Mesenchymal stem cell (in vitro differentiated cells and primary cell): Measurements from ENCODE around the gene PDIA4. TPM values are rescaled to one million over a fixed set of nuclear protein-coding genes. Genes with fewer than 3 reads are reported as not detected.

ENCODE experiments used
- DNase-seq: peaks from one replicate; pipeline ENCODE4 v3.0.0-alpha.2; 2013
- H2AFZ ChIP-seq: one replicate; pipeline ENCODE4 v1.6.1; 2013; ENCODE audit warnings: low read depth, mild to moderate bottlenecking, control low read depth, inconsistent platforms, low read length, moderate library complexity
- H2AK5ac ChIP-seq: 2 replicates; pipeline ENCODE4 v1.6.1; 2013; ENCODE audit warnings: low read length, moderate library complexity, mild to moderate bottlenecking, inconsistent platforms; ENCODE audit not compliant: severe bottlenecking
- H2BK120ac ChIP-seq: one replicate; pipeline ENCODE4 v1.6.1; 2013; ENCODE audit warnings: low read depth, mild to moderate bottlenecking, inconsistent platforms, low read length, moderate library complexity
- H2BK12ac ChIP-seq, 2 experiments: one replicate each; pipeline ENCODE4 v1.6.1; 2013; ENCODE audit warnings: inconsistent platforms in 2 of 2, low read length in 2 of 2, mild to moderate bottlenecking in 2 of 2, moderate library complexity in 2 of 2, control low read depth in 1 of 2
- H2BK15ac ChIP-seq: one replicate; pipeline ENCODE4 v1.6.1; 2013; ENCODE audit warnings: mild to moderate bottlenecking, low read depth, inconsistent platforms; ENCODE audit not compliant: poor library complexity, severe bottlenecking
- H2BK5ac ChIP-seq: 2 replicates; pipeline ENCODE4 v1.6.1; 2013; ENCODE audit warnings: low read depth, mild to moderate bottlenecking, low read length, control low read depth, inconsistent platforms; ENCODE audit not compliant: poor library complexity, severe bottlenecking
- H3K14ac ChIP-seq, 2 experiments: one replicate each; pipeline ENCODE4 v1.6.1; 2013; ENCODE audit warnings: inconsistent platforms in 2 of 2, low read length in 2 of 2, control low read depth in 1 of 2, mild to moderate bottlenecking in 1 of 2, moderate library complexity in 1 of 2
- H3K18ac ChIP-seq, 2 experiments: one replicate each; pipeline ENCODE4 v1.6.1; 2013; ENCODE audit warnings: inconsistent platforms in 2 of 2, low read length in 2 of 2, control low read depth in 1 of 2, low read depth in 1 of 2, mild to moderate bottlenecking in 1 of 2
- H3K23ac ChIP-seq, 2 experiments: one replicate each; pipeline ENCODE4 v1.6.1; 2013; ENCODE audit warnings: inconsistent platforms in 2 of 2, low read length in 2 of 2, mild to moderate bottlenecking in 2 of 2, moderate library complexity in 2 of 2, control low read depth in 1 of 2
- H3K27ac ChIP-seq: 2 replicates; pipeline ENCODE4 v1.5.1; 2013; ENCODE audit warnings: mild to moderate bottlenecking, moderate library complexity, low read length, control low read depth, inconsistent platforms; ENCODE audit not compliant: poor library complexity, severe bottlenecking
- H3K27me3 ChIP-seq, 2 experiments: 2 replicates each; pipeline versions ENCODE4 v1.6.1 to v1.7.0; 2013; ENCODE audit warnings: low read length in 2 of 2, mild to moderate bottlenecking in 2 of 2, moderate library complexity in 2 of 2, control low read depth in 1 of 2, inconsistent platforms in 1 of 2; ENCODE audit not compliant: control insufficient read depth in 1 of 2, insufficient read depth in 1 of 2
- H3K36me3 ChIP-seq, 2 experiments: 2 replicates each; pipeline versions ENCODE4 v1.6.1 to v1.7.0; 2013; ENCODE audit warnings: low read length in 2 of 2, control low read depth in 1 of 2, inconsistent platforms in 1 of 2, low read depth in 1 of 2, mild to moderate bottlenecking in 1 of 2; ENCODE audit not compliant: insufficient read depth in 2 of 2, control insufficient read depth in 1 of 2
- H3K4ac ChIP-seq, 2 experiments: one replicate each; pipeline ENCODE4 v1.6.1; 2013; ENCODE audit warnings: inconsistent platforms in 2 of 2, low read length in 2 of 2, mild to moderate bottlenecking in 2 of 2, moderate library complexity in 2 of 2, control low read depth in 1 of 2, low read depth in 1 of 2
- H3K4me1 ChIP-seq: 2 replicates; pipeline ENCODE4 v1.6.1; 2013; ENCODE audit warnings: low read depth, low read length, control low read depth; ENCODE audit not compliant: control insufficient read depth, insufficient read depth
- H3K4me2 ChIP-seq: 2 replicates; pipeline ENCODE4 v1.6.1; 2013; ENCODE audit warnings: low read length, mild to moderate bottlenecking, inconsistent platforms; ENCODE audit not compliant: poor library complexity, severe bottlenecking
- H3K4me3 ChIP-seq, 2 experiments: 2 replicates each; pipeline versions ENCODE4 v1.5.1 to v1.7.0; 2013; ENCODE audit warnings: low read length in 2 of 2, mild to moderate bottlenecking in 2 of 2, control low read depth in 1 of 2, low read depth in 1 of 2; ENCODE audit not compliant: insufficient read depth in 1 of 2
- H3K79me1 ChIP-seq: replicated peaks from 2 replicates; pipeline ENCODE4 v1.6.1; 2013; ENCODE audit warnings: mild to moderate bottlenecking, control low read depth, low read length, inconsistent platforms; ENCODE audit not compliant: poor library complexity, severe bottlenecking
- H3K9ac ChIP-seq: 2 replicates; pipeline ENCODE4 v1.7.0; 2013; ENCODE audit warnings: mild to moderate bottlenecking, low read length, moderate library complexity
- H3K9me3 ChIP-seq: 2 replicates; pipeline ENCODE4 v1.7.0; 2013; ENCODE audit warnings: mild to moderate bottlenecking, low read length; ENCODE audit not compliant: control insufficient read depth
- H4K8ac ChIP-seq: one replicate; pipeline ENCODE4 v1.6.1; 2013; ENCODE audit warnings: inconsistent platforms, mild to moderate bottlenecking, low read length, moderate library complexity
- H4K91ac ChIP-seq: one replicate; pipeline ENCODE4 v1.6.1; 2013; ENCODE audit warnings: mild to moderate bottlenecking, low read length, inconsistent platforms
- WGBS: methylation state at CpG from one replicate; pipeline ENCODE4 v1.1.7; 2013; ENCODE audit warnings: mixed read lengths; 5-methylcytosine and 5-hydroxymethylcytosine counted together
- small RNA-seq: library from polyadenylated mRNA; stranded (forward); fragments of <200 nt; extraction: miRNeasy Mini kit (QIAGEN cat#:217004); gene quantifications from one replicate; pipeline ENCODE3, GENCODE V24; 2013; ENCODE audit warnings: low read depth

PDIA4 gene

DNA sequence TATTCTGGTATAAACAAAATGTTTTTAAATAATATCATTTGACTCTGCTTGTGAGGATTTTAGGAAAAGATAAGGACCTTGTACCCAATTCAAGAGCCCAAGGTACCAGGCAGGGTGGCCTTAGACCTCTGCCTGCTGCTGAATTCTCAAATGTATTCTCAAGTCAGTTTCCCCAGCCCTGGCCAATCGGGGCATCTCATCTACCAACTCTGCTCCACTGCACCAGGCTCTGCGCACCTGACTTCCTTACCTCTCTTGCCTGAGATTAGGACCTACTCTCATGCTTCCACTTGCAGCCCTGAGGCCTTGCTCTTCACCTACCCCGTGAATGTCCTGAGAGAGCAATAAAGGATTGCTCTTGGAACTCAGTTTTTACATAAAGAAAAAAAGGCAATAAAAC is 74.6 kb downstream of the PDIA4 start:
- Histone ChIP-seq H2AK5ac (no peak overlapping the region), H4K91ac (no peak overlapping the region), H3K18ac (no peak overlapping the region), H3K4me2 (no peak overlapping the region), H3K4me3 (no peak overlapping the region), H3K4ac (no peak overlapping the region), H2AFZ (no peak overlapping the region), H3K79me1 (no peaks in the 10 kb centered on the region), H3K14ac (no peak overlapping the region), H3K27ac (no peak overlapping the region), H3K9me3 (no peaks in the 10 kb centered on the region), H2BK5ac (no peak overlapping the region), H3K9ac (no peak overlapping the region), H3K36me3 (no peaks in the 10 kb centered on the region), H2BK15ac (no peak overlapping the region), H2BK12ac (no peak overlapping the region), H3K4me1 (peaks cover 3% of the 10 kb centered on the region), H4K8ac (no peak overlapping the region), H3K23ac (no peak overlapping the region), H2BK120ac (no peak overlapping the region), H3K27me3 (peaks cover 0 to 3% of the 10 kb centered on the region in 2 experiments)
- DNase-seq = no peak
- 100% methylated on average over 2 of the region's 3 CpGs for WGBS

Small RNAs within 50 kb of the gene (small RNA-seq; reads per million reads assigned to genes)
- not detected for gene COX6B1P1
- gene RNU6-650P = not detected
- gene RNY1 = 2,364 reads per million, percentile 98 among the genes with 10 or more reads in this experiment
- gene RNY3 = 19.3 reads per million, percentile 86 among the genes with 10 or more reads in this experiment
- 61.3 reads per million, percentile 91 among the genes with 10 or more reads in this experiment for gene RNY4
